GM19193 (cell line): ENCODE results near the gene LPCAT3.

Experiments used
- POLR2A ChIP-seq: IDR thresholded peaks from 4 replicates; pipeline ENCODE4 v1.6.1; 2011; ENCODE audit not compliant: insufficient read depth, insufficient read length; ENCODE audit errors: extremely low read depth

The LPCAT3 gene

DNA sequence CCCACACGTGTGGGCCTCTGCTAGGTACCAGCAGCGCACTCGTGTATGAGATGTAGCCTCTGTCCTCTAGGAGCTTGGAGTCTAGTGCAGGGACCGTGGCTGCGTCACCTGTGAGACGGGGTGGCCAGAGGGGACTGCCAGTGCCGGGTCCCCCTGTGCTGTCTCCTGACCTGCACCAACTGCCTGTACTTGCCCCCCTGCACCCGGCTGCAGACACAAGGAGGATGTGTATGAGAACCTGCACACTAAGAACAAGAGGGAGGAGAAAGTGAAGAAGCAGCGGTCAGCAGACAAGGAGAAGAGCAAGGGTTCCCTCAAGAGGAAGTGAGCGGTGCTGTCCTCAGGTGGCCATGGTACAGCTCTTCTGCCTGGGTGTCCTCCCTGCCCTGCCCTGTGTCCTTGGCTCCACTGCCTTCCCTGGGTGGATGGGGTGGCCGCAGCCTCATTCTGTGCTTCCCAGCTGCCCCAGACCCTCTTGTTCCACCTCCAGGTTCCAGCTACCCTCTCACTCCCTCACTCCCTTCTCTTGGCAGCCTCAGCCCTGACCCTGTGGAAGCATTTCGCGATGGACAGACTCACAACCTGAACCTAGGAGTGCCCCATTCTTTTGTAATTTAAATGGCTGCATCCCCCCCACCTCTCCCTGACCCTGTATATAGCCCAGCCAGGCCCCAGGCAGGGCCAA, 57.5 kb downstream of the LPCAT3 start:
- TF ChIP-seq POLR2A, result peak; percentile 8

DNA sequence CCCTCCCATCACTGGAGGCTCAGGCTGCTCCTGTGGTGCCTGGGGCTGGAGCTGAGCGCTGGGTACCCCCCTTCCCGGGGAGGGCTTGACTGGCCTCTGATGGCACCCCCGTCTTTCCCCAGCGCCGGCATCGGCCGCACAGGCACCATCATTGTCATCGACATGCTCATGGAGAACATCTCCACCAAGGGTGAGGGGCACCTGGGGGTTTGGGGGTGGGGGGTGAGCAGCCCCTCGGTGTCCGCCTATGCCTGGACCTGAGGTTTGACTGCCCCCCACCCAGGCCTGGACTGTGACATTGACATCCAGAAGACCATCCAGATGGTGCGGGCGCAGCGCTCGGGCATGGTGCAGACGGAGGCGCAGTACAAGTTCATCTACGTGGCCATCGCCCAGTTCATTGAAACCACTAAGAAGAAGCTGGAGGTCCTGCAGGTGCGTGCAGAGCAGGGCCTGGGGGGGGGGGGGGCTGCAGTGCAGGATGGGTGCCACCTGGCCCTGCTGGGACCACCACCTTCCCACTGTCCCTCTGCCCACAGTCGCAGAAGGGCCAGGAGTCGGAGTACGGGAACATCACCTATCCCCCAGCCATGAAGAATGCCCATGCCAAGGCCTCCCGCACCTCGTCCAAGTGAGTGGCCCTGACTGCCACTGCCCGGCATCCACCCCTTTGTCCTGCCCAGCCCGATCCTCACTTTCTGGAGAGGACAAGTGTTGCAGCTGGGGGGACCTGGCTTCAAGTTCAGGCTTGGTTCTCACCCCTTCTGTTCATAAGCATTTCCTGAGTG, 58.3 kb downstream of the LPCAT3 start:
- no peak for TF ChIP-seq POLR2A

DNA sequence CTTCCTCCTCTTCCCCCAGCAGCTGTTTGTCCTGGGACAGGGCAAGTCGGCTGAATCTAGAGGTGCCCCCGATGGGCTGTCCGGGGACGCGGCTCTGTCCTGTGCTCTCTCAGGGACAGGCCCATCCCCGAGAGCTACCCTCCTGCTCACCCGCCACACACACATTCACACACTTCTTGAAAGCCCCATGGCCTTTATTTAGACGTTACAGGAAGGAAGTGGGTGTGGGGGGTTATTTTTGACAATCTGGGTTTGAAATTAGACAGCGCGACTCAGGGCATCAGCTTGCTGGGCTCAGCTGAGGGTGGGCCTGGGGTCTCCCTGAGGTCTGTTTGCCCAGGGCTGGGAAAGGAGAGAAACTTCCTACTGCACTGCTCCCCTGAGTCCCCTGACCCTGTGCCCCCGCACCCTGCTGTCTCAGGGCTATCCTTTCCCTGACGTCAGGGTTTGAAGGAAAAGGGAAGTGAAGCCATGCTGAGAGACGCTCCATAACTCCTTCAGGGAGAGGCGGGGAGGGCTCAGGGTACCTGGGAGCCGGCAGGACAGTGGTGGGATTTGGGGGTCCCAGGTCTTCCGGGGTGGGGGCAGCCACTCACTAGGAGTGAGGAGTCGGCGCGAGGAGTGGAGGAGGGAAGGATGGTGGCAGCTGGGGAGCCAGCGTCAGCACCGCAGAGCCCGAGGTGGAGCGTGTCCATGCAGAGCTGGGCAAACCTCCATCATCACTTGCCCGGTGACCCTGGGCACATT, 59.0 kb downstream of the LPCAT3 start:
- TF ChIP-seq POLR2A, result peak; percentile 89

DNA sequence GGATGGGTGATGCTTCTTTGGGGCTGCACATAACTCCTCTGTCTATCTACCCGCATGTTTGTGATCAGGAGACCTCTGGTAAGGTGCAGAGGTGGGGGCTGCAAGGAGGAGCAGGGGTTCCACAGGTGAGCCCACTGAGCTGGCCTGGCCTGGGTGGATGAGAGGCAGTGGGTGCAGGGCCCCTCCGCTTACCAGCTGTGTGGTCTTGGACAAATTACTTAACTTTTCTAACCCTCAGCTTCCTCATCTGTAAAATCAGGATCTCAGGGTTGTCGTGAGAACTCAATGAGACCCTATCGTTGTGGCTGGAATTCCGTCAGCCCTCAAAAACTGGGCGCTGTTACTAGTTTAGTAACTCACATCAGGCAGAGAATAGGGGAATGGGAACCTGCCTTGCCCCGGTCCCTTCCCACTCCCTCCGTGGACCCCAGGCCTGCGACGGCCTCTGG, 59.6 kb downstream of the LPCAT3 start:
- TF ChIP-seq POLR2A, result no peak

DNA sequence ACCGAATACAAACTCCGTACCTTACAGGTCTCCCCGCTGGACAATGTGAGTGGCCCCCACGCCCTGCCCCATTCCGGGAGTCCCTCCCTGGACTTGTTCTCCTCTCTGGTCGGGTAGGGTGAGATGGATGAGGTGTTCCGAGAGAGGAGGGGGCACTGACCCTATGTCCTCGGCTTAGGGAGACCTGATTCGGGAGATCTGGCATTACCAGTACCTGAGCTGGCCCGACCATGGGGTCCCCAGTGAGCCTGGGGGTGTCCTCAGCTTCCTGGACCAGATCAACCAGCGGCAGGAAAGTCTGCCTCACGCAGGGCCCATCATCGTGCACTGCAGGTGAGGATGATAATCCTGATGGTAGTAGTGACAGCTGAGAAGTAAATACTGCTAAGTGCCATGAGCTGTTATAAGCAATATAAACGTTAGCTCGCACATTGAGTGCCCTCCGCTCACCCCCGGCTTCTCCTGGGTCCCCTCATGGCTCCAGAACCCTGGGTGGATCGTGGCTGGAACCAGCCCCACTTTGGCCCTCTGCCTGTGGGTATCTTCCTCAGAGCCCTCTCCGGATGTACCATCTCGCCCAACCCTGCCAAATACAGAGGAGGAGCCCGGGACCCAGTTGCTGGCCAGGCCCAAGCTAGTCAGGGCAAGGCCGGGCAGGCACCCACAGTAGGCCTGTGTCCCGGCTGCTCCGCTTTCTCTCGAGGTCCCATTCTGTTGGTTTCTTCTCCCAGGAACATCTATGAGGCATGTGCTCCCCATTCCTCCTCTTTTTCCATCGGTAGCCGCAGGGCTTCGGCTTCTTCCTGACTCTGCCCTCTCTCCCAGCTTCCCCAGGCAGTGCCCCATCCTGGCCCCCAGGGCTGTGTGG, 60.3 kb downstream of the LPCAT3 start:
- TF ChIP-seq POLR2A, result peak; percentile 33

DNA sequence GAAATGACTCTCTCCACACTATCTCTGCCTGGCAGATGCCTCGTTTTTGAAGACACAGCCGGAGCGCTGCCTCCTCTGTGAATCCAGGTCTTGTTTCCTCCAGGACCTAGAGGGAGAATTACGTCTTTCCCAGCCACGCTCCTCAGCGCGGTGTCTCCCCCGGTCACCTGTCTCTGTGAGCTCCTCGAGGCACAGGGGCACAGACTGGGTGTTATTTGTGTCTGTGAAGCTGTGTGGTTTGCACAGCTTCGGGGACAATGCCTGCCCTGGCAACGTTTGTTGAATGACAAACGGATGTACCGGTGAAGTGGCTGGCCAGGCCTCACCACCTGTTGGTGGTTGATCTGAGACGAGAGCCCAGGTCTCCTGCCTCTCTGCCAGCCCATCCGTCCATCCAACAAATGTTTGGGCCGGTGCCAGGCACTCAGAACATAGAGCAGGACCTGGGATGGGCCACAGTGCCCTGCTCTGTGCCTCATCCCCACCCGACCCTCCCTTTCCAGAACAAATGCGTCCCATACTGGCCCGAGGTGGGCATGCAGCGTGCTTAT, 61.0 kb downstream of the LPCAT3 start:
- TF ChIP-seq POLR2A, result peak; percentile 0

DNA sequence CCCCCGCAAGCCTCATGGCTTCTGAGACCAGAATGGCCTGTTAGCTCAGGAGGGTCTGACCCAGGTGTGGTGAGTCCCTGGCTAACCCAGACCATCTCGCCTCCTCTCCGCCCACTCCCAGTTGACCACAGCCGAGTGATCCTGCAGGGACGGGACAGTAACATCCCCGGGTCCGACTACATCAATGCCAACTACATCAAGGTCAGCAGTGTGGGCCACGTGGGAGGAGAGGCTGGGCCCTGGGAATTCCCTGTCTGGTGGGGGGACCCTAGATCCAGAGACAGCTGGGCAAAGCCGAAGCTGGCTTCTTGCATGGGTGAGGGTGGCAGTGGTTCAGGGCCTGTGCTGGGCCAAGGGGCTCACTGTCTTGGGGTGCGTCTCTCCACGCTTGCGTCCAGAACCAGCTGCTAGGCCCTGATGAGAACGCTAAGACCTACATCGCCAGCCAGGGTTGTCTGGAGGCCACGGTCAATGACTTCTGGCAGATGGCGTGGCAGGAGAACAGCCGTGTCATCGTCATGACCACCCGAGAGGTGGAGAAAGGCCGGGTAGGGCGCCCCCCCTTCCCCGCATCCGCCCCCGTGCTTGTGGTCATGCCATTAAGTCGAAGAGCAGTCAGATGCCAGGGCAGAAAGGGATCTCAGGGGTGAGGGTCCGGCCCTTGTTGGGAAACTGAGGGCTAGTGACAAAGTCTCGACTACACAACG, 62.1 kb downstream of the LPCAT3 start:
- TF ChIP-seq POLR2A, result peak; percentile 55

DNA sequence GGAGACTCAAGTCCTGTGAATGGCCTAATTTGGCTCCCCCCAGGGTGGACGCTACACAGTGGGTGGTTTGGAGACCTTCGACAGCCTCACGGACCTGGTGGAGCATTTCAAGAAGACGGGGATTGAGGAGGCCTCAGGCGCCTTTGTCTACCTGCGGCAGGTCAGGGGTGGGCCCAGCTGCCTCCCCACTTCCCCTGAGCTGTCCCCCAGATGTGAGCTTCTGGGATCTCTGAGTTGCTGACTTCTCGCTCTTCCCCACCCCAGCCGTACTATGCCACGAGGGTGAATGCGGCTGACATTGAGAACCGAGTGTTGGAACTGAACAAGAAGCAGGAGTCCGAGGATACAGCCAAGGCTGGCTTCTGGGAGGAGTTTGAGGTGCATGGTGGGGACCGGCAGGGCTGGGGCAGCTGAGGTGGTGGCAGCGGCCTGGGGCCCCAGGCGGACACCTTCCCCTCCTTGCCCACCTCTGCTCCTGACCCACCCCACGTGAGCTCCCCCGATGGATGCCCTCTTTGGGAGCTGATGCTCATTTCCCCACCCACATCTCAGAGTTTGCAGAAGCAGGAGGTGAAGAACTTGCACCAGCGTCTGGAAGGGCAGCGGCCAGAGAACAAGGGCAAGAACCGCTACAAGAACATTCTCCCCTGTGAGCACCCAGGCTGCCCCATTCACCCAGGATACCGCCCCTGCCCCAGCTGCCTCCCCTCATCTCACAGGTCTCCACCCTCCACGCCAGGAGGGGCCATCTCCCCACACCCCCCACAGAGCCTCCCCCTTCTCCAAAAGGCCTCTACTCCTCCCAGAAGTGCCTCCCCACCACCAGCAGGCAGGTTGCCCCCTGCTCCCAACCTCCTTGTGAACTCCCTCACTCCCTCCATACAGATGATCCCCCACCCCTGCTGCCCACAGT, 62.9 kb downstream of the LPCAT3 start:
- TF ChIP-seq POLR2A, result peak; percentile 6

DNA sequence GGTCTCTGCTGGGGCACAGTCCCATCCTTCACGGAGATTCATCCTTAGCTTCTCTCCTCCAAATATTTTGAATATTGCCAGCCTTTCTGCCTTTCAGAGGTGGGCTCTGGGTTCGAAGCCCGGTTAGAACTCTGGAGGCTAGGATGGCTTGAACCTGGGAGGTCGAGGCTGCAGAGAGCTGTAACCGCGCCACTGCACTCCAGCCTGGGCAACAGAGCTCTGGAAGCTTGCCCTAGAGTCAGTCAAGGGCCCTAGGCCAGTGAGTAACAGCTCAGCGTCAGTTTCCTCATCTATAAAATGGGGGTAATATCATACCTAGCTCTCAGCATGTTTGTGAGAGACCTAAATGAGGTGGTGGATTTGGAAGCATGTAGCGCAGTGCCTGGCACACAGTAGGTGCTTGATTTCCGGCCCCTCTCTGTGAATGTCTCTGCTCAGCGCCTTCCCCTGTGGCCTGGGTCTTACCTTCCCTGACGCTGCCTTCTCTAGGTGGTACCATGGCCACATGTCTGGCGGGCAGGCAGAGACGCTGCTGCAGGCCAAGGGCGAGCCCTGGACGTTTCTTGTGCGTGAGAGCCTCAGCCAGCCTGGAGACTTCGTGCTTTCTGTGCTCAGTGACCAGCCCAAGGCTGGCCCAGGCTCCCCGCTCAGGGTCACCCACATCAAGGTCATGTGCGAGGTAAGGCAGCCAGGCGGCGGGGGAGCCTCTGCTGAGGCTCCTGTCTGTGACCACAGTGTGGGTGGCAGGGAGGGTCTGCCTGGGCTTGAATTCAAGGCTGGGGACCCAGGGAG, 63.8 kb downstream of the LPCAT3 start:
- peak; percentile 27 for TF ChIP-seq POLR2A

DNA sequence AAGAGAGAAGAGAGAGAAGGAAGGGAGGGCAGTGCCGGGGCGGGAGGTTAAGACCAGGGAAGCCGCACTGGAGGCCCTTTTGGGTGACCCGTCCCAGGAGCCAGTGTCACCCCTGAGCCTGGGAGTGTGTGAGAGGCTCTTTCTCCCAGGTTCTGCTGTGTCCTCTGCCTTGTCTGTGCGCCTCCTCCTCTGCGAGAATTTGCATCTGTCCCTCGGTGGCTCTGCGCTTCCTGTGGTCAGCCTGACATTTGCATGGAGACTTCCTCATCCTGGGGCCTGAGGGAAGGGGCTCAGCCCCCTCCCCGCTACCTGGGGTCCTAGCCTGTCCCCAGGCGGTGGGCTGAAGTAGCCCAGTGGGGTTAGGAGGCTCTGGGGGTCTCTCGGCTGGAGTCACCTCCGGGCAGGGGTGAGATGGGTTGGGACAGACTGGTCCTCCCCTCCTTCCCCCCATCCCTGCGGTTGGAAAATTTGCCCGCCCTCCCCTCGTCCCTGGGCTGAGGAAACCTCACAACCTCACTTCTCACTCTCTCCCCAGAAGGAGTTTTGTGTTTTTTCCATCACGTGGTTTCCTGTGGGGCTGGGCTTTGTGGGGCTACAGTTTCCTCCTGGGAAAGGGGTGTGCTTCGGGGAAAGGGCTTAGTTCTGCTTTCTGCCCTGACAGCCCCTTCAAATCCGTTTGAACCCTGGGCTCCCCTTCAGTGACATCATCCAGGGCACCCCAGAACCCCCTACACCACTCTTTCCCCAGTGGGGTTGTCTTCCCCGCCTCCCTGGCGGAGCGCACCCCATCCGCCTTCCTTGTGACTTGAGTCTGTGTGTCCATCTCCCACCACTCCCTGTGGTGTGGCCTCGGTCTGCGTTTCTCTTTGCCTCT, 64.6 kb downstream of the LPCAT3 start:
- TF ChIP-seq POLR2A, result peak; percentile 99

DNA sequence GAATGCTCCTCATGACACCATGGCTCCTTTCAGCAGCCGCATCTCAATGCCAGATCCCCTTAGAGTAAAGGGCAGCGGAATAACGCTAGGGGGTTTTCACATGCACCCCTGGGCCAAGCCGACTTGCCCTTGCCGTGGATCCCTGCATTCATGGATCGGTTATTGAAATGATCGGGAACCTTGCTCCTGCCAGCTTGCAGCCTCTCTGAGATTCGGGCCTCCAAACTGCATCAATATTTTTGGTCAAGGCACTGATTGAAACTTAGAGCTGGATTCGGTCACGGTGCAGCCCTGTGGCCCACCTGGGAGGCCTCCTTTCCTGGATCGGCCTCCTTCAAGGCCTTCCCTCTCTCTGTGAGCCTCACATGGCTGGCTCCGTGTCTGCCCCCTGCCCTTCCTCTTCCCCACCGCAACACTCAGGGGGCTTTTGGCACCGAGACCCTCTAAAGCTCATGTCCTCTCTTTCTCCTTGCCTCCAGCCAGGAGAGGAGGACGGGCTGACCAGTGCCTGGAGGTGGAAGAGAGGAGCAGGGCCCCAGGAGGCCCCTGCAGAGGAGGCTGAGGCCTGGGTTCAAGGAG, 65.3 kb downstream of the LPCAT3 start:
- TF ChIP-seq POLR2A, result no peak
